H1 (cell line): ENCODE results near the gene GMNC. TPM values are rescaled to one million over a fixed set of nuclear protein-coding genes. Genes with fewer than 3 reads are reported as not detected.

Experiments
- CHD7 ChIP-seq: fragments of 300-600 bp; sonication (generic); IDR thresholded peaks from 2 replicates; pipeline ENCODE4 v1.7.1; 2012; ENCODE audit warnings: low read length, moderate library complexity, mild to moderate bottlenecking, inconsistent platforms; ENCODE audit not compliant: insufficient replicate concordance
- JUN ChIP-seq: IDR thresholded peaks from 2 replicates; pipeline ENCODE4 v1.6.1; 2011; ENCODE audit warnings: low read depth, mild to moderate bottlenecking, improper control_type of control experiment, low read length
- PHF8 ChIP-seq: fragments of 200-600 bp; sonication (generic); conservative IDR thresholded peaks from 2 replicates; pipeline ENCODE4 v1.7.1; 2012; ENCODE audit warnings: low read depth, mild to moderate bottlenecking, inconsistent platforms, low read length, moderate library complexity
- SRF ChIP-seq: IDR thresholded peaks from 2 replicates; pipeline ENCODE4 v1.6.1; 2011; ENCODE audit warnings: mild to moderate bottlenecking, low read depth, low read length, moderate library complexity
- polyA plus RNA-seq, 7 experiments: library from polyadenylated mRNA; depleted of rRNA in 3 of 7; stranded (reverse) in 5 of 7; unstranded in 2 of 7; fragments of >200 nt in 5 of 7; fragments of 200-250 nt in 2 of 7; gene quantifications; 1 replicate in 5 of 7; 2 replicates in 1 of 7; 4 replicates in 1 of 7; pipeline versions ENCODE4 v1.2.1 to v1.2.3, GENCODE V29; 2011 to 2013; ENCODE audit warnings: missing spikeins in 2 of 7, mixed read lengths in 2 of 7
- total RNA-seq: library from RNA; stranded (reverse); fragmentation: NEBNext Ultra II Directional; extraction: Animal tissue kit (Norgen Biotek cat#: 25700); gene quantifications from 2 replicates; pipeline ENCODE4 v1.2.1, GENCODE V29; 2021
- TF ChIP-seq, protein P1 (sequence below), 3 experiments: IDR thresholded peaks; 1 replicate in 2 of 3; 2 replicates in 1 of 3; pipeline versions ENCODE4 v1.5.1 to v1.6.1; 2011; ENCODE audit warnings: low read length in 3 of 3, mild to moderate bottlenecking in 3 of 3, inconsistent platforms in 2 of 3, low read depth in 1 of 3, moderate library complexity in 1 of 3; ENCODE audit not compliant: insufficient read depth in 1 of 3; ENCODE audit errors: control extremely low read depth in 1 of 3
- TF ChIP-seq, protein P2 (sequence below): IDR thresholded peaks from 2 replicates; pipeline ENCODE4 v1.6.1; 2012; ENCODE audit warnings: low read length, inconsistent platforms

GMNC gene
- total and polyA plus RNA-seq, 2 of the 8 experiments (the other 6 are each of a cell fraction or from before 2014, with no cell fraction given): 0.05 to 0.24 TPM

DNA sequence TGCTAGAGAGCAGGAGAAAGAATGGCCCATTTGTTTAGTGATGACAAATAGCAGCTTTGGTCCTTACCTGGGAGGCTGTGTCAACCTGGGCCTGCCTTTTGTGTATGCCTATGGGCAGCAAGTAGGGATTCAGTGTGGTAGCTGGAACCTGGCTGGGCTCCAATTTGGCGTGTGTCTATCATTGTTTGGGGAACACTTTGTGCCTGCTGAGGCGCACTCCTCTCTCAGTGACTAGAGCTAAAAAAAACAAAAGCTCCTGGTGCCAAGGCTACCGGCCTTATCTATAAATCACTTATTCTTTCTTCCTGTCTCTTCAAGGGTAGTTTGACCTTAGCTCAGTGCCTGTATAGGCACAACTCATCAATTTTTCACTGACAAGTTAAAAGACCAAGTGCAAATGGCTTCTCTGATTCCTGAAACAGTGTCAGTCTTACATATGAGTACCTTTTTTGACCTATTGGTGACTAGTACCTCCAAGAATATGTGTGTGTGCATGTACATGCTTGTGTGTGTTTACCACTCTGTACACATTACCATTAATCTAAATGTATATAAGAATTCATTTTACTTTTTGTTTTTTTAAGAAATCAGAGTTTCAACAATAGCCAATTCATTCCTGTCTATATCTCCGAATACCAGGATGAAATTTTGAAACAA, 54.6 kb downstream of the GMNC start (continued):
- TF ChIP-seq CHD7 (no peak), SRF (no peak), PHF8 (no peak), JUN (no peak)
- TF ChIP-seq, protein P1, sequence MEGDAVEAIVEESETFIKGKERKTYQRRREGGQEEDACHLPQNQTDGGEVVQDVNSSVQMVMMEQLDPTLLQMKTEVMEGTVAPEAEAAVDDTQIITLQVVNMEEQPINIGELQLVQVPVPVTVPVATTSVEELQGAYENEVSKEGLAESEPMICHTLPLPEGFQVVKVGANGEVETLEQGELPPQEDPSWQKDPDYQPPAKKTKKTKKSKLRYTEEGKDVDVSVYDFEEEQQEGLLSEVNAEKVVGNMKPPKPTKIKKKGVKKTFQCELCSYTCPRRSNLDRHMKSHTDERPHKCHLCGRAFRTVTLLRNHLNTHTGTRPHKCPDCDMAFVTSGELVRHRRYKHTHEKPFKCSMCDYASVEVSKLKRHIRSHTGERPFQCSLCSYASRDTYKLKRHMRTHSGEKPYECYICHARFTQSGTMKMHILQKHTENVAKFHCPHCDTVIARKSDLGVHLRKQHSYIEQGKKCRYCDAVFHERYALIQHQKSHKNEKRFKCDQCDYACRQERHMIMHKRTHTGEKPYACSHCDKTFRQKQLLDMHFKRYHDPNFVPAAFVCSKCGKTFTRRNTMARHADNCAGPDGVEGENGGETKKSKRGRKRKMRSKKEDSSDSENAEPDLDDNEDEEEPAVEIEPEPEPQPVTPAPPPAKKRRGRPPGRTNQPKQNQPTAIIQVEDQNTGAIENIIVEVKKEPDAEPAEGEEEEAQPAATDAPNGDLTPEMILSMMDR (IDR thresholded peaks at IDR 0.05; ENCODE audit: control extremely low read depth in 1 of 3, insufficient read depth in 1 of 3, low read depth in 1 of 3, low read length in 3 of 3): no peak
- TF ChIP-seq, protein P2, sequence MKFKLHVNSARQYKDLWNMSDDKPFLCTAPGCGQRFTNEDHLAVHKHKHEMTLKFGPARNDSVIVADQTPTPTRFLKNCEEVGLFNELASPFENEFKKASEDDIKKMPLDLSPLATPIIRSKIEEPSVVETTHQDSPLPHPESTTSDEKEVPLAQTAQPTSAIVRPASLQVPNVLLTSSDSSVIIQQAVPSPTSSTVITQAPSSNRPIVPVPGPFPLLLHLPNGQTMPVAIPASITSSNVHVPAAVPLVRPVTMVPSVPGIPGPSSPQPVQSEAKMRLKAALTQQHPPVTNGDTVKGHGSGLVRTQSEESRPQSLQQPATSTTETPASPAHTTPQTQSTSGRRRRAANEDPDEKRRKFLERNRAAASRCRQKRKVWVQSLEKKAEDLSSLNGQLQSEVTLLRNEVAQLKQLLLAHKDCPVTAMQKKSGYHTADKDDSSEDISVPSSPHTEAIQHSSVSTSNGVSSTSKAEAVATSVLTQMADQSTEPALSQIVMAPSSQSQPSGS: no peak
